BJ (cell line): ENCODE results near the gene FABP2. TPM values are rescaled to one million over a fixed set of nuclear protein-coding genes. Genes with fewer than 3 reads are reported as not detected.
"Not testable (repeated sequence)": the region's sequence is repeated elsewhere in the genome, so short reads cannot be mapped to it uniquely, and the experiment has no call there.

ENCODE experiments used
- CTCF ChIA-PET: fragments of 350-600 bp; formaldehyde crosslinking; extraction: SDS; loops from one replicate; lab custom pipeline; 2021; ENCODE audit warnings: antibody characterized with exemption, inconsistent platforms; lab: Yijun Ruan, JAX
- POLR2A ChIA-PET: fragments of 300-600 bp; sonication (Branson Sonifier 250); formaldehyde crosslinking; extraction: SDS; loops from one replicate; lab custom pipeline; 2021; ENCODE audit warnings: antibody characterized with exemption; lab: Charles Lee
- DNase-seq: peaks from one replicate; pipeline ENCODE4 v3.0.0-alpha.2; 2011; ENCODE audit warnings: low read depth
- H3K27me3 ChIP-seq: 2 replicates; pipeline ENCODE4 v1.6.0; 2011; ENCODE audit warnings: low read length; ENCODE audit not compliant: control insufficient read depth, insufficient read depth
- H3K36me3 ChIP-seq: 2 replicates; pipeline ENCODE4 v1.5.1; 2011; ENCODE audit warnings: low read length; ENCODE audit not compliant: control insufficient read depth, insufficient read depth
- H3K4me3 ChIP-seq: 2 replicates; pipeline ENCODE4 v1.5.1; 2011; ENCODE audit warnings: low read depth, mild to moderate bottlenecking, control low read depth, low read length
- polyA plus RNA-seq: library from polyadenylated mRNA; depleted of rRNA; stranded (reverse); fragments of >200 nt; gene quantifications from 2 replicates; pipeline ENCODE4 v1.2.3, GENCODE V29; 2011
- TF ChIP-seq, protein P1 (sequence below): IDR thresholded peaks from 2 replicates; pipeline ENCODE4 v1.5.1; 2011; ENCODE audit warnings: low read depth, mild to moderate bottlenecking, control low read depth, inconsistent platforms, low read length, moderate library complexity; ENCODE audit not compliant: insufficient read depth

Gene FABP2
- polyA plus RNA-seq, 1 experiment: not detected

DNA sequence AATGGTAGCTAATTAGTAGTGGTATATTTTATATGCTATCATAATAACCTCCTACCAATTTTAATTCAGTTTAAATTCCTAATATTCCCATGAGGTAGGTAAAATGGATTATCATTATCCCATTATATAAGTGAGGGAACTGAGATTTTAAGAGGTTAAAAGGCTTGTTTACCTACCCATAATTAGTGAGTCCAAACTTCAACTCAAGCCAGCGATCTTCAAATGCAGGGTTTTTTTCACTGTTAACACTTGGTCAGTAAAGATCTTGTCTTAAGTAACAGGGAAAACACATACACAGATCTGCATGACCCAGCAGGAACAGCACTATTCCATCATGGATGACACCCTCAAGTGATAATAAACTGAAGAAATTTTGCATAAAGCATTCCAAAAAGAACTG, 31.3 kb downstream of the FABP2 start:
- ChIA-PET CTCF (interaction anchor here (1.0 kb wide), 1 partner anchor 10 kb away, joined by 4 read pairs; no protein-coding TSS in a partner anchor), POLR2A (no interaction called here)
- no peaks in the 10 kb centered on the region for H3K27me3 ChIP-seq
- no peak overlapping the region for H3K4me3 ChIP-seq
- no peak for DNase-seq
- TF ChIP-seq, protein P1, sequence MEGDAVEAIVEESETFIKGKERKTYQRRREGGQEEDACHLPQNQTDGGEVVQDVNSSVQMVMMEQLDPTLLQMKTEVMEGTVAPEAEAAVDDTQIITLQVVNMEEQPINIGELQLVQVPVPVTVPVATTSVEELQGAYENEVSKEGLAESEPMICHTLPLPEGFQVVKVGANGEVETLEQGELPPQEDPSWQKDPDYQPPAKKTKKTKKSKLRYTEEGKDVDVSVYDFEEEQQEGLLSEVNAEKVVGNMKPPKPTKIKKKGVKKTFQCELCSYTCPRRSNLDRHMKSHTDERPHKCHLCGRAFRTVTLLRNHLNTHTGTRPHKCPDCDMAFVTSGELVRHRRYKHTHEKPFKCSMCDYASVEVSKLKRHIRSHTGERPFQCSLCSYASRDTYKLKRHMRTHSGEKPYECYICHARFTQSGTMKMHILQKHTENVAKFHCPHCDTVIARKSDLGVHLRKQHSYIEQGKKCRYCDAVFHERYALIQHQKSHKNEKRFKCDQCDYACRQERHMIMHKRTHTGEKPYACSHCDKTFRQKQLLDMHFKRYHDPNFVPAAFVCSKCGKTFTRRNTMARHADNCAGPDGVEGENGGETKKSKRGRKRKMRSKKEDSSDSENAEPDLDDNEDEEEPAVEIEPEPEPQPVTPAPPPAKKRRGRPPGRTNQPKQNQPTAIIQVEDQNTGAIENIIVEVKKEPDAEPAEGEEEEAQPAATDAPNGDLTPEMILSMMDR: no peak
- peaks cover 10% of the 10 kb centered on the region for H3K36me3 ChIP-seq

GRCh38 chr4:119289313-119289712, 32.6 kb downstream of the FABP2 start:
- CTCF ChIA-PET: no interaction called here
- Histone ChIP-seq H3K27me3 (no peaks in the 10 kb centered on the region), H3K4me3 (no peak overlapping the region), H3K36me3 (peaks cover 10% of the 10 kb centered on the region)
- DNase-seq: no peak
- TF ChIP-seq, protein P1: no peak
- POLR2A ChIA-PET: no interaction called here

GRCh38 chr4:119286377-119287002, 35.4 kb downstream of the FABP2 start:
- peak; percentile 45 for DNase-seq
- TF ChIP-seq, protein P1: peak; percentile 57
- ChIA-PET CTCF (no interaction called here), POLR2A (no interaction called here)
- Histone ChIP-seq H3K27me3 (no peaks in the 10 kb centered on the region), H3K4me3 (no peak overlapping the region), H3K36me3 (peaks cover 2% of the 10 kb centered on the region)

- POLR2A ChIA-PET: no interaction called here
- Histone ChIP-seq H3K36me3 (peaks cover 1% of the 10 kb centered on the region; the same call in 1 of the 2 replicates), H3K27me3 (no peaks in the 10 kb centered on the region), H3K4me3 (no peak overlapping the region)
- TF ChIP-seq, protein P1: no peak
- DNase-seq: no peak
- CTCF ChIA-PET: no interaction called here
Measured at GRCh38 chr4:119284876-119285780, 36.8 kb downstream of the FABP2 start.

GRCh38 chr4:119281393-119281792, 40.5 kb downstream of the FABP2 start:
- DNase-seq: no peak
- POLR2A ChIA-PET: no interaction called here
- CTCF ChIA-PET: no interaction called here
- TF ChIP-seq, protein P1: no peak
- Histone ChIP-seq H3K4me3 (no peak overlapping the region), H3K27me3 (no peaks in the 10 kb centered on the region), H3K36me3 (peaks cover 1% of the 10 kb centered on the region; the same call in 1 of the 2 replicates)

DNA sequence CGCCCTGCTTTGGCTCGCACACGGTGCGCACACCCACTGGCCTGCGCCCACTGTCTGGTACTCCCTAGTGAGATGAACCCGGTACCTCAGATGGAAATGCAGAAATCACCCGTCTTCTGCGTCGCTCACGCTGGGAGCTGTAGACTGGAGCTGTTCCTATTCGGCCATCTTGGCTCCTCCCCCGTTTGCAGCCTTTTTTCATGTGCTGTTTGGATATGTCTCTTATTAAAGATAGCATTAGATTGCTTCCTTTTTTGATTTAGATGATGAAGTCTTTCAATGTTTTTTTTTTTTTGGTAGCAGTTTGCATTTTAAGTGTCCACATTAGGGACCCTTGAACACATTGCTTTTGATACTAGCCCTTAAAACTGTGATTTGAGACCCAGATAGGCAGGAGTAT, 42.0 kb downstream of the FABP2 start:
- H3K36me3 ChIP-seq, H3K27me3 ChIP-seq, POLR2A ChIA-PET, DNase-seq, H3K4me3 ChIP-seq: not testable (repeated sequence)
- CTCF ChIA-PET: interaction anchor here (0.7 to 1.5 kb wide), 2 partner anchors 11 to 16 kb away, joined by 3 to 4 read pairs; no protein-coding TSS in a partner anchor

- CTCF ChIA-PET: interaction anchor here (0.7 to 1.5 kb wide), 2 partner anchors 12 to 16 kb away, joined by 3 to 4 read pairs; no protein-coding TSS in a partner anchor
- H3K36me3 ChIP-seq, POLR2A ChIA-PET, H3K27me3 ChIP-seq, H3K4me3 ChIP-seq, DNase-seq: not testable (repeated sequence)
Measured at GRCh38 chr4:119279541-119279940, 42.4 kb downstream of the FABP2 start.
